Measurements from ENCODE around the gene UBE2M. TPM values are rescaled to one million over a fixed set of nuclear protein-coding genes. Genes with fewer than 3 reads are reported as not detected.

The UBE2M gene
- total RNA-seq, 1 donor from 2014 or later = 116 TPM

- Histone ChIP-seq H3K9me3 (replicated peaks) (no peaks in the 10 kb centered on the region), H3K27ac (replicated peaks) (no peak overlapping the region), H3K36me3 (peaks cover 83% of the 10 kb centered on the region), H3K27me3 (ENCODE audit: low read depth) (no peaks in the 10 kb centered on the region), H3K4me1 (peaks cover 51% of the 10 kb centered on the region), H3K4me3 (no peak overlapping the region)
- TF ChIP-seq CTCF (IDR thresholded peaks at IDR 0.05; ENCODE audit: borderline replicate concordance) = no peak
- no peak for DNase-seq
- intact Hi-C loops (cut with micrococcal nuclease) = no loop called here
These were observed 7.9 kb downstream of the UBE2M start for GRCh38 chr19:58550362-58551122.

- no peak for DNase-seq
- no peaks in the 10 kb centered on the region for H3K27me3 ChIP-seq (ENCODE audit: low read depth)
- no peak overlapping the region for H3K27ac ChIP-seq (replicated peaks)
- H3K36me3 ChIP-seq = peaks cover 83% of the 10 kb centered on the region
- no peaks in the 10 kb centered on the region for H3K9me3 ChIP-seq (replicated peaks)
- TF ChIP-seq CTCF (IDR thresholded peaks at IDR 0.05; ENCODE audit: borderline replicate concordance) = no peak
- peaks cover 53% of the 10 kb centered on the region for H3K4me1 ChIP-seq
- intact Hi-C loops (cut with micrococcal nuclease) = no loop called here
- H3K4me3 ChIP-seq = no peak overlapping the region
These were observed 8.6 kb downstream of the UBE2M start for GRCh38 chr19:58549664-58550361.

GRCh38 chr19:58548859-58549663 is 9.3 kb downstream of the UBE2M start:
- Histone ChIP-seq H3K27ac (replicated peaks) (no peak overlapping the region), H3K4me1 (peaks cover 47% of the 10 kb centered on the region), H3K4me3 (no peak overlapping the region), H3K27me3 (ENCODE audit: low read depth) (no peaks in the 10 kb centered on the region), H3K36me3 (peaks cover 83% of the 10 kb centered on the region), H3K9me3 (replicated peaks) (no peaks in the 10 kb centered on the region)
- intact Hi-C loops (cut with micrococcal nuclease) = no loop called here
- TF ChIP-seq CTCF (IDR thresholded peaks at IDR 0.05; ENCODE audit: borderline replicate concordance) = no peak
- no peak for DNase-seq

GRCh38 chr19:58547323-58548312 is 10.8 kb downstream of the UBE2M start:
- Histone ChIP-seq H3K27ac (replicated peaks) (no peak overlapping the region), H3K4me1 (peaks cover 40% of the 10 kb centered on the region), H3K27me3 (ENCODE audit: low read depth) (no peaks in the 10 kb centered on the region), H3K9me3 (replicated peaks) (no peaks in the 10 kb centered on the region), H3K4me3 (no peak overlapping the region), H3K36me3 (peaks cover 71% of the 10 kb centered on the region)
- no peak for TF ChIP-seq CTCF (IDR thresholded peaks at IDR 0.05; ENCODE audit: borderline replicate concordance)
- no peak for DNase-seq
- intact Hi-C loops (cut with micrococcal nuclease) = no loop called here
